C4-2B (cell line): Measurements from ENCODE around the gene TRIM68.

Experiments used
- CTCF ChIP-seq: fragments of 450-650 bp; conservative IDR thresholded peaks from 2 replicates; pipeline ENCODE4 v1.5.1; 2017; ENCODE audit warnings: mild to moderate bottlenecking
- ZFX ChIP-seq: fragments of 450-650 bp; IDR thresholded peaks from 2 replicates; pipeline ENCODE4 v1.6.1; 2017

GRCh38 chr11:4647766-4648165 lies 39.7 kb upstream of the TRIM68 start:
- no peak for TF ChIP-seq CTCF
- no peak for TF ChIP-seq ZFX
